Stimulated activated CD4-positive, alpha-beta T cell treated with anti-CD3 and anti-CD28 coated beads, Interleukin-2, amount 100 ng/mL, for 24 hours (primary cell): ENCODE data around the gene MGST2.

Experiments
- DNase-seq, 2 donors: peaks; one replicate each; pipeline ENCODE4 v3.0.0-alpha.2; 2020

The MGST2 gene

DNA sequence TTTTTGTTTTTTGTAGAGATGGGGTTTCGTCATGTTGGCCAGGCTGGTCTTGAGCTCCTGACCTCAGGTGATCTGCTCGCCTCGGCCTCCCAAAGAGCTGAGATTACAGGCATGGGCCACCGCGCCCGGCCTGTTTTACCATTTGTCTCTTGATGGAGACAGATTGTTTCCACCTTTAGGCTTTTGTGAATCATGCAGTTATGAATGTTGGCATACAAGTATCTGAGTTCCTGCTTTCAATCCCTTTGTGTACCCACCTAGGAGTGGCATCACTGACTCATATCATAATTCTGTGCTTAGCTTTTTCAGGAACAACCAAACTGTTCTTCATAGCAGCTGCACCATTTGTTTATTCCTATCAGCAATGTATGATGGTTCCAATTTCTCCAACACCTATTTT, 20.2 kb upstream of the MGST2 start:
- DNase-seq = no peak

- DNase-seq = no peak
Observed at GRCh38 chr4:139647184-139647583, 18.4 kb upstream of the MGST2 start.

DNA sequence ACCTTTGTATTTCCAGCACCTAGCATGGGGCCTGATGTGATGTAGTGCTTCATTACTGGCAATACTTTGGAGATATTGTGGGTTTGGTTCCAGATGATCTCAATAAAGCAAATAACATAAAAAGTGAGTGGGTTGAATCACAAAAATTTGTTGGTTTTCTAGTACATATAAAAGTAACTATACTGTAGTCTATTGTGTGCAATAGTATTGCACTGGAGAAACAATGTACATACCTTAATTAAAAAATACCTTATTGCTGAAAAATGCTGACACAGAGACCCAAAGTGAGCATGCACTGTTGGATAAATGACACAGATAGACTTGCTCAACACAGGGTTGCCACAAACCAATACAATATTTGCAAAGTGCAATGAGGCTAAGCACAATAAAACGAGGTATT, 17.7 kb upstream of the MGST2 start:
- DNase-seq = no peak

DNA sequence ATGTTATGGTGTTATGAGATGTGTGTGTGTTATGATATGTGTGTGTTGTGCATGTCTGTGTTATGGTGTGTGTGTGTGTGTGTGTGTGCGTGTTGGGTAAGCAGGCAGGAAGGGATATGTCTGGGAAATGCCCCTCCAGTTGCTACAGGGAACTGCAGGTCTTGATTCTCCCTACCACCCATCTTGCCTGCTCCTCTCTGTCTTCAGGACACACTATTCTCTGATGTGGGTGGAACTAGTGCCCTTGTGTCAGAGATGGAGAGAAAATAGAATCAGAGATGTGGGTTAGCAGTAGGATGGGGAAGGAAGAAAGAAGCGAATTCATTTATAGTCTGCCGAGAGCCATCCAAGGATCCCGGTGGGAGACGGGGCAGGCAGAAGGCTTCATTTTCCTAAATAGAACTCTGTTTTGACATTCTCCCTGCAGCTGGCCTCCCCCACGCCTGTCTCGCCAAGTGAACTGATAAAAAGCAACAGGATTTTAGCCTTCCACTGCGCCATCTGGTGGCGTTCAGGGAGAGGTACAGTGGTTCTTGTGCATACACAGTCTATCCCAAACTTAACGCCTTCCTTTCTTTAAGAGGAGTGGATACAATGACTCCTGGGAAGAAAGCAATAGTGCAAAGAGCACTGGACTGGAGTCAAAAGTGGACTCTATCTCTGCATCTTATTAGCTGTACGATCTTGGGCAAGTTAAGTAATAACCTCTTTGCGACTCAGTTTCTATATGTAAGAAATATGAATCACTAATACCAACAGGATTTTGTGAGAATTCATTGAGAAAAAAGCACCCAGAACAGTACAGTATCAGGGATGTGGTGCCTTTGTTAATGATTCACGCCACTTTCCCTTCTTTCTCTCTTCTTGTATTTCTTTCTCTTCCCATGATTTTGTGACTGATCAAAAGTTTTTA, 14.1 kb upstream of the MGST2 start:
- DNase-seq = peak; percentile 71 to 72

DNA sequence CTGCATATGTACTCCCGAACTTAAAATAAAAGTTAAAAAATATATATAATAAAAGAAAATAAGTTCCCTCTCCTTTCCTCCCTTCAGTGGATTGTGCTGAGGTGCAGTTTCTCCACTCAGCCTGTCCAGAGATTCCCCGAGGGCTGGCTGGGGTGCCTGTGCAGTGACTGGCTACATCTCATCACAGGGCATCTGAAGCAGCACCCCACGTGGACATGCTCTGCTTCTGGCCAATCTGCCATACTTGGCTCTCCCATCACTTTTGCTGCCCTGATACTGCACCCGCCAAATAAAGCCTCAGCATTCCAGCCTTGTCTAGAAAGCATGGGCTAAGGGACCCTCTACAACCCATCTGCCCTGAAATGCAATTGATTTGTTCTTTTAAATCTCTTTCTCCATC, 11.1 kb upstream of the MGST2 start:
- no peak for DNase-seq

DNA sequence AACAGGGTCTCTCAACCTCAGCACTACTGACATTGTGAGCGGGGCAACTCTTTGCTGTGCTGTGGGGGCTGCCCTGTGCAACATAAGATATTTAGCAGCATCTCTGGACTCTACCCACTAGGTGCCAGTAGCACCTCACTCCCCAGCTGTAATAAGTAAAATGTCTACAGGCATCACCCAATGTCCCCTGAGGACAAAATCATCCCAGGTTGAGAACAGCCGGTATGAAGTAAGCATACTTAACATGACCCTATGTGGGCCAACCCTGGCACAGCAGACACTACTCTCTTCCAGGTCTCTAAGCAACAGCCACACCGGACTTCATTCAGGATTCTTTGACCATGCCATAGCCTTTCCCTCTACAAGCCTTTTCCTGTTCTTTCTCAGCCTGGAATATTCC, 10.5 kb upstream of the MGST2 start:
- DNase-seq = no peak

DNA sequence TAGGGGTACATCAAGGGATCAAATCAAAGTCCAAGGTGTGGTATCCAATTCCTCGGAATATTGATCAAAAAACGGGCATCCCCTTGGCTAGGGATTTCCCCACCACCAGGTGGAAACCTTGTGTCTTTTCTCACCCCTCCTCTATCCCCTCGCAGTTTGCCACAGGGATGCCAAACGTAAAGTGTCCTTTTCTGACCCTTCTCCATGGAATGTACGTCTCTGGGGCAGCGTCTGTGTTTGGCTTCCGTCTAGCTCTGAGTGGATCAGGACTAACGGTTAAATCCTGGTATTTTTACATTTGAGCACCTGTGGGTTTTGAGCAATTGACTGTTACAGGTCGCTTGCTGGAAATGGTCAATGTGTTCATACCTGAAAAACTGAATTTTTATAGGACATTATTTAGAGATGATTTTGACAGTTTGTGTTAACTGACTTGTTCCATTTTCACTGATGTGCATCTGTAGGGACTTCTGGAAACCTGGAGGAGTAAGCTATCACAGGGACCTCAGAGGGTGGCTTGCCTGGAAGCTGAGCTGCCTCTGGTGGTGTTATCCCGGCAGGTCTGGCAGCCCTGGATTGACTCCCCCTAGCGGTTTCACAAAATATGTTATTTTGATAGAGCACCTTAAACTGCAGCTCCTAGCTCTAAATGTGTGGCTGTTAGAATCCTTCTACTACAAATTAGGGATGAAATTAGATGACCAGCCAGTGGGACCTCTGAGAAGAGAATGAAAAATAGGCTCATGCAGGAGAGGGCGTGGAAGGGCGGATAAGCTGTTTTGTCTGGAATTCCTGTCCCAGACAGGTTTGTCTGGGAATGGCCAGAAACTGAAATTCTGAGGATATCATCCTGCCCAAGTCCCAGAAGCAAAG, 8.8 kb upstream of the MGST2 start:
- DNase-seq = peak; percentile 42 to 44

DNA sequence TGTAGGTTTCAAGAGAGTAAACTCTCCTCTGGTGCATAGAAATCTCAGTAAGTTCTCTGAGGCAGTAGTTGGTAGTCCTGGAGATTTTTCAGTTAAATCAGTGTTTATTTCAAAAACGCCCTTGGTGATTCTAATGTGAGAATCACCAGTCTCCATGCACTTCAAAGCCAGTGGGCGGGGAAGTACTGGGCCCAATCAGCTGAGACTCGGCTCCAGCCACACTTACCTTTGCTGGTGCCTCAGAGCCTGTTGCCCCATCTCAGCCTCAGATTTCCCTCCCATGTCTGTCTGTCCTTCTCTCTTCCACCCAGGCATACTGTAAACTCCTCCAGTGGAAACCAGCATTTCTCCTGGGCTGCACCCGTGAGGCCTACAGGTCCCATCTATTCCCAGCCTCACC, 7.4 kb upstream of the MGST2 start:
- DNase-seq = peak in 1 of 2 donors; percentile 10

GRCh38 chr4:139658586-139659382, 6.8 kb upstream of the MGST2 start:
- DNase-seq = no peak

- DNase-seq = no peak
Observed at GRCh38 chr4:139659735-139660424, 5.7 kb upstream of the MGST2 start.

- no peak for DNase-seq
Observed at GRCh38 chr4:139660568-139661043, 5.0 kb upstream of the MGST2 start.

DNA sequence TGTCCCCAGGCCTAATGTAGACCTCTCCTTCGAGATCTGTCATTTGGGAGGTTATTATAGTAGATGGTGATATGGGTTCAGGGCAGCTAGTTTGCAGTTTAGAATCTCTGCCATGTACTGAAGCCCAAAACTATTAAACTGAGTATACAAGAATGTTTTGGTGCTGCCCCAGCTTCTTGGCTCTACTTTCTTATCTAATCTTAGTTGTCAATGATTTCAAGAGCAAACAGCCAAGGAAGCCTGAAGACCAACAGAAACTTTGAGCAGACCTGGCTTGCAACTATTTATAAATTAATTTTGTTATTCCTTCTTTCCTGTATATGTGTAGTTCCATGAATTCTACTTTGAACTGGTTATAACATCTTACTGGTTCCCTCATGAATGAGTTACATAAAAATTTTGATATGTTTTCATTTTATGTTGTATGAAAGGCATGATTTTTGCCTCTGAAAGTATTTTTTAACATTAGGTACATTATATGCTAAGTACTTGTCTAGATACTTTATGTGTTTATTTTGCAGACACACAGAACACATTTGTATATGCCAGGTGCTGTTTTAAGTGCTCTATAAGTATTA, 2.0 kb upstream of the MGST2 start:
- DNase-seq = no peak

- no peak for DNase-seq
Observed at GRCh38 chr4:139664442-139664841, 1.2 kb upstream of the MGST2 start.

- DNase-seq = no peak
Observed at GRCh38 chr4:139665079-139665689, 435 bp upstream of the MGST2 start.

DNA sequence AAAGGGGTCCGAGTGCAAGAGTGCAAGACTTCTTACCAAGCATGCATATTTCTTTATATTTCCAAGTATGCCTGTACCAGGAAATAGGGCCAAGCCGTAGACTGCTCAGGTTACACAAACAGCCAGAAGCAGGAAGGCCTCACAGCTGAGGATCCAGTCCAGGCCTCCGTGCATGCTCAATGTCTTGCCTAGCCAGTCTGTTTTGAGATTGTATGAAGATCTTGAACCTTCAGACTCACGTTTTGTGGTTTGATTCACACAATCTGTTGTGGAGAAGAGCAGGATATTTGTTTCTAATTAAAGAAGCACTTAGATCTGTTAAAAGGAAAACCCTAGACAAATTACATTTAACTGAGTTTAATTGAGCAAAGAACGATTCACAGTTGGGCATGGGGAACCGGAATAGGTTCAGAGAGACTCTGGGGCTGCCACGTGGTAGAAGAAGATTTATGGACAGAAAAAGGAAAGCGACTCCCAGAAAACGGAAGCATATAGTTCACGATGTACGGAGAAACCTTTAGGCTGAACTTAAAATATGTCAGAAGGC, 1.2 kb downstream of the MGST2 start:
- DNase-seq = no peak

GRCh38 chr4:139668036-139668435, 2.4 kb downstream of the MGST2 start:
- DNase-seq = no peak

- no peak for DNase-seq
Observed at GRCh38 chr4:139668658-139669201, 3.1 kb downstream of the MGST2 start.

DNA sequence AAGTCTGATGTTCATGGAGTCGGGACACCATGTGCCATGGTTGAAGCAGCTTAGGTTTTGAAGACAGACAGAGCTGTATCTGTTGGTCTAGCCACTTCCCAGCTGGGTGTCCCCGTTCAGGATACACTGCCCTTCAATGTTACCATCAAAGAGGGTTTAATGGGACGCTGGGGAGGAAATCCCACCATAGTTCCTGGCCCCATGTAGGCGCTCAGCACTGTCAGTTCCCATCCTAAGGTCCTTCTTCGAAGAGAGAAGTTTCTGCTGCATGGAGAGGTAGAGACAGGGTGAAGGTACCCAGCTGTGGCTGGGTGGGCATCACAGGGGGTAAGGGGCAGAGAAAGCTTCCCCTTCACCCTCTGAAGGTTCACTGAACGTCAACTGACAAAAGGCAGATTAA, 3.7 kb downstream of the MGST2 start:
- no peak for DNase-seq

DNA sequence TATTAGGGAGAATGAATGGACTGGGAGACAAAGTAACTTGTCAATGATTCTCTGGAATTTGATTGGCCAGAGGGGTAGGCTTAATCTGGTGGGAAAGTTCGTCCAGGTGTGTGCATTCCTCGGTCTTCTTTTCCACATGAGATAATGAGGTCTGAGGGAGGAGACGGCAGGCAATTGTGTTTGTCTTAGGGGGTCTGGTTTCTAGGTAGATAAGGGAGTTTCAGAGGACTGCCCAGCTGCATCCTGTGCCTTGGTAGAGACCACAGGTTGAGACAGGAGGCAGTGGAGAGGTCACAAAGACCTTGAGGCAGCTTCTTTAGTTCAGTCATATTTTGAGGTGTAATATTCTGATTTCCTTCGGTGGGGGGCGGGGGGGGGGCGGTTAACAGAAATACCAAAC, 4.3 kb downstream of the MGST2 start:
- DNase-seq = no peak

DNA sequence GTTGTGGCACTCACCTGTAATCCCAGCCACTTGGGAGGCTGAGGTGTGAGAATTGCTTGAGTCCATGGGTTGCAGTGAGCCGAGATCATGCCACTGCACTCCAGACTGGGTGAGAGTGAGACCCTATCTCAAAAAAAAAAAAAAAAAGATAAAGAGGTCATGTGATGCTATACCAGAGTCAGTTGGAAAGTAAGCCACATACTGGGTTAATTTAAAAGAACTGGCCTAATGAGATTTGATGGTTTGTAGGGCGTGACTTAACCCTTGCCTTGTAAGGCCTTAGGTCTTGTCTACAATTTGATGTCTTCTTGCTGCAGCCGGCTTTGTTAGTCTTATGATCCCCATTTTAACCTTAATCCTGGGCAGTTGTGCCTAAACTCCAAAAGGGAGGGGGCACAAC, 5.2 kb downstream of the MGST2 start:
- DNase-seq = no peak

DNA sequence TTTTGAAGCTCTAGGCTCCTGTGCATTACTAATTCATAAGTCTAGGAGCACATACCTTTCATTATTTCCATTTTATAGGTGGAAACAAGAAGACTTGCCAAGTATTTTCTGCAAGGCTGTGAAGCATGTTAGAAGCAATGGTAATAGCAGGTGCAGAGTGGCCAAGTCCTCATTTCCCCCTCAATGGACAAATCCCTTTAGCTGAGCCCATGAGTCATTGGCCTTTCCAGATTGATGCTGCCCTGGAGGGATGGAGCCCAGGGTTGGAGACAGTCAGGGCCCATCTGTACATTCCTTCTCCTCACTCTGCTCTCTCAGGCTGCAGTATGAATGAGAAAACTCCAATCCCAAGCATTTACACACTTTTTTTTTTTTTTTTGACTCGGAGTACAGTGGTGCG, 6.6 kb downstream of the MGST2 start:
- DNase-seq = no peak
